WERI-Rb-1 (cell line): Measurements from ENCODE around the gene IPP.
"Not testable (repeated sequence)": the region's sequence is repeated elsewhere in the genome, so short reads cannot be mapped to it uniquely, and the experiment has no call there.

ENCODE experiments used
- DNase-seq: peaks from one replicate; pipeline ENCODE4 v3.0.0-alpha.2; 2020
- H3K27ac ChIP-seq: fragments of 250-450 bp; sonication (Bioruptor Pico); 2 replicates; pipeline ENCODE4 v1.5.1; 2020; ENCODE audit warnings: mild to moderate bottlenecking, moderate library complexity
- H3K27me3 ChIP-seq: fragments of 250-450 bp; sonication (Bioruptor Pico); 2 replicates; pipeline ENCODE4 v1.5.1; 2021; ENCODE audit warnings: mild to moderate bottlenecking, low read depth, moderate library complexity; ENCODE audit not compliant: insufficient read depth, severe bottlenecking
- H3K36me3 ChIP-seq: fragments of 250-450 bp; sonication (Bioruptor Pico); 2 replicates; pipeline ENCODE4 v1.5.1; 2020; ENCODE audit warnings: mild to moderate bottlenecking, moderate library complexity
- H3K4me3 ChIP-seq: 2 replicates; pipeline ENCODE4 v1.5.1; 2011; ENCODE audit warnings: low read depth, mild to moderate bottlenecking, control low read depth, low read length
- H3K9me3 ChIP-seq: fragments of 250-450 bp; sonication (Bioruptor Pico); 2 replicates; pipeline ENCODE4 v1.5.1; 2021; ENCODE audit warnings: mild to moderate bottlenecking, moderate library complexity; ENCODE audit not compliant: severe bottlenecking
- TF ChIP-seq, protein P1 (sequence below): IDR thresholded peaks from 2 replicates; pipeline ENCODE4 v1.5.1; 2011; ENCODE audit warnings: low read depth, mild to moderate bottlenecking, control low read depth, inconsistent platforms, low read length

The IPP gene

DNA sequence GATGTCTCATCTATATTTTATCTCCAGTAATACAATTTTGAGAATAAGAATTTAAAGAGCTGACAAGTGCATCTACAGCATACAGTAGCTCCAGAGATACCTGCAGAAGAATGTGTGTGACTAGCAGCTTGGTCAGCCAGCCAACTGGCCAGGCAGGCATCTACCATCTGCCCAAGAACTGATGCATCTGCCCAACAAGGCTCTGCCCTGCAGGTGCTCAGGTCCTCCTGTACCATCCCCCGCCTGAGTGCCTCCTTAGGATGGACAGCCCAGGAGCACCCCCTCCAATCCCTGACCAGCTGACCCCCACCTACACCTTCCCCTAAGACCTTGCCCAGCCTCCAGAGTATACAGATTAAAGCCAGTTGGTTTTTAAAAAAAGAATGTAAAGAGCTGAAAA lies 32.2 kb downstream of the IPP start:
- Histone ChIP-seq H3K27me3 (no peaks in the 10 kb centered on the region), H3K4me3 (no peak overlapping the region), H3K36me3 (peaks cover 5% of the 10 kb centered on the region), H3K9me3 (no peaks in the 10 kb centered on the region), H3K27ac (no peak overlapping the region)
- DNase-seq, result no peak
- TF ChIP-seq, protein P1, sequence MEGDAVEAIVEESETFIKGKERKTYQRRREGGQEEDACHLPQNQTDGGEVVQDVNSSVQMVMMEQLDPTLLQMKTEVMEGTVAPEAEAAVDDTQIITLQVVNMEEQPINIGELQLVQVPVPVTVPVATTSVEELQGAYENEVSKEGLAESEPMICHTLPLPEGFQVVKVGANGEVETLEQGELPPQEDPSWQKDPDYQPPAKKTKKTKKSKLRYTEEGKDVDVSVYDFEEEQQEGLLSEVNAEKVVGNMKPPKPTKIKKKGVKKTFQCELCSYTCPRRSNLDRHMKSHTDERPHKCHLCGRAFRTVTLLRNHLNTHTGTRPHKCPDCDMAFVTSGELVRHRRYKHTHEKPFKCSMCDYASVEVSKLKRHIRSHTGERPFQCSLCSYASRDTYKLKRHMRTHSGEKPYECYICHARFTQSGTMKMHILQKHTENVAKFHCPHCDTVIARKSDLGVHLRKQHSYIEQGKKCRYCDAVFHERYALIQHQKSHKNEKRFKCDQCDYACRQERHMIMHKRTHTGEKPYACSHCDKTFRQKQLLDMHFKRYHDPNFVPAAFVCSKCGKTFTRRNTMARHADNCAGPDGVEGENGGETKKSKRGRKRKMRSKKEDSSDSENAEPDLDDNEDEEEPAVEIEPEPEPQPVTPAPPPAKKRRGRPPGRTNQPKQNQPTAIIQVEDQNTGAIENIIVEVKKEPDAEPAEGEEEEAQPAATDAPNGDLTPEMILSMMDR, result no peak

DNA sequence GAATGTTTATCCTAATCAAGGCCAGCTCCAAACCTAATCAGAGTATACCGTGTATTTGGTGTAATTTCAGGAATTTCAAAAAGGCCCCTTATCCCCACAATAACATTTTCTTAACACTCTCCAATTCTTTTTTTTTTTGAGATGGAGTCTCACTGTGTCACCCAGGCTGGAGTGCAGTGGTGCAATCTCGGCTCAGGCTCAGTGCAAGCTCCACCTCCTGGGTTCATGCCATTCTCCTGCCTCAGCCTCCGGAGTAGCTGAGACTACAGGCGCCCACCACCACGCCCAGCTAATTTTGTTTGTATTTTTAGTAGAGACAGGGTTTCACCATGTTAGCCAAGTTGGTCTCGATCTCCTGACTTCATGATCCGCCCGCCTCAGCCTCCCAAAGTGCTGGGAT lies 33.1 kb downstream of the IPP start:
- DNase-seq, H3K27ac ChIP-seq, H3K4me3 ChIP-seq, H3K27me3 ChIP-seq, H3K36me3 ChIP-seq, H3K9me3 ChIP-seq: not testable (repeated sequence)

DNA sequence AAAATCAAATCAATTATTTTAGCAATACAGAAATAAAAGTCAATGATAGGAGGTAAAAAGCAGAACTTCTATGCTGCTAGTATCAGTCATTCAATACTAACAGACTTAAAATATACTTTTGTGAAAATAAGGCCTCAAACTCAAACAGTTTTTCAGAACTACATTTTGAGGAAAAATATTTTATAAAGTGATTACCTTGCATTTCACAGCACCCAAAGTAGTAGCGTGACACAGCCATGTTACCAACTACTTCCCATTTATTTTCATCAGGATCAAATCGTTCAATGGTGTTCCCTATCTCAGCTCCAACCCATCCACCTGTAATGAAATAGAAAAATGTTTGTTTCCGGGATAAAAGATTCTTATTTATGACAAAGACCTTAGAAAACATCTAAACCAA lies 33.8 kb downstream of the IPP start:
- Histone ChIP-seq H3K9me3 (no peaks in the 10 kb centered on the region), H3K36me3 (peaks cover 5% of the 10 kb centered on the region), H3K4me3 (no peak overlapping the region), H3K27ac (no peak overlapping the region), H3K27me3 (no peaks in the 10 kb centered on the region)
- no peak for DNase-seq
- TF ChIP-seq, protein P1, result no peak

DNA sequence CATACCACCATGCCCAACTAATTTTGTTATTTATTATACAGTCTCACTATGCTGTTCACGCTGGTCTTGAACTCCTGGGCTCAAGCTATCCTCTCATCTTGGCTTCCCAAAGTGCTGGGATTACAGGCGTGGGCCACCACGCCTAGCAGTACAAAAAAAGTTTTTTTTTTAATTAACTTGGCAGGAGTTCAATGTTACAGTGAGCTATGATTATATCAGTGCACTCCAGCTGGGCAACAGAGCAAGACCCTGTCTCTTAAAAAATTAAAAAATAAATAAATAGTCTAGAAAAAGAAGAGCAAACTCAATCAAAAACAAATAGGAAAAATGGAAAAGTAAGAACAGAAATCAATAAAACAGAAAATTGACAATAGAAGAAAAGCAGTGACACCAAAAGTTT lies 36.7 kb downstream of the IPP start:
- no peaks in the 10 kb centered on the region for H3K9me3 ChIP-seq
- H3K27me3 ChIP-seq, result no peaks in the 10 kb centered on the region
- no peak for DNase-seq
- TF ChIP-seq, protein P1, result no peak
- no peak overlapping the region for H3K27ac ChIP-seq
- peaks cover 5% of the 10 kb centered on the region for H3K36me3 ChIP-seq
- no peak overlapping the region for H3K4me3 ChIP-seq

DNA sequence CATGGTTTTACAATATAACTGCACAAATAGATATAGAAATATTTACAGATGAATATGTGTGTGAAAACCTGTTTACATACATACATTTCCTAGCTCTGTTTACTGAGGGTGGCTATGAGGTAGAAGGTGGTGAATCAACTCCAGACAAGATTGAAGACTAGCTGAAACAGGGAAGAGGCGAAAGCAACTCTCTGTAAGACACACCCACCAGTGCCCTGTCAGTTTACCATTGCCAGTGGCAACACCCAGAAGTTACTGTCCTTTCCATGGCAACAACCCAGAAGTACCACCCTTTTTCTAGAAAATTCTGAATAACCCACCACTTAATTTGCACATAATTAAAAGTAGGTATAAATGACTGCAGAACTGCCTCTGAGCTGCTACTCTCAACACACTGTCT lies 45.8 kb downstream of the IPP start:
- no peak overlapping the region for H3K27ac ChIP-seq
- peaks cover 4% of the 10 kb centered on the region for H3K9me3 ChIP-seq
- H3K36me3 ChIP-seq, result no peaks in the 10 kb centered on the region; the same call in 1 of the 2 replicates
- H3K4me3 ChIP-seq, result no peak overlapping the region
- DNase-seq, result no peak
- TF ChIP-seq, protein P1, result no peak
- no peaks in the 10 kb centered on the region for H3K27me3 ChIP-seq

DNA sequence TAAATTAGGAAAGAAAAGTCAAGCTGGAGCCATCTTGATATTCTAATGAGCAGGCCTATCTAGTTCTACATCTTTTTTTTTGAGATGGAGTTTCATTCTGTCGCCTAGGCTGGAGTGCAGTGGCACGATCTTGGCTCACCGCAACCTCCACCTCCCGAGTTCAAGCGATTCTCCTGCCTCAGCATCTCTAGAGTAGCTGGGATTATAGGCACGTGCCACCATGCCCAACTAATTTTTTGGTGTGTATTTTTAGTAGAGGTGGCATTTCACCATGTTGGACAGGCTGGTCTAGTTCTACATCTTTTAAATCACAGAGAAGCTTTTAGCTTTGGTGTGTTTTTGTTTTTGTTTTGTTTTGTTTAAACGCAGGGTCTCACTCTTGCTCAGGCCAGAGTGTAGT lies 55.6 kb downstream of the IPP start:
- Histone ChIP-seq H3K4me3 (no peak overlapping the region), H3K27me3 (no peaks in the 10 kb centered on the region), H3K27ac (no peak overlapping the region), H3K9me3 (no peaks in the 10 kb centered on the region), H3K36me3 (peaks cover 24% of the 10 kb centered on the region)
- TF ChIP-seq, protein P1, result no peak
- no peak for DNase-seq

DNA sequence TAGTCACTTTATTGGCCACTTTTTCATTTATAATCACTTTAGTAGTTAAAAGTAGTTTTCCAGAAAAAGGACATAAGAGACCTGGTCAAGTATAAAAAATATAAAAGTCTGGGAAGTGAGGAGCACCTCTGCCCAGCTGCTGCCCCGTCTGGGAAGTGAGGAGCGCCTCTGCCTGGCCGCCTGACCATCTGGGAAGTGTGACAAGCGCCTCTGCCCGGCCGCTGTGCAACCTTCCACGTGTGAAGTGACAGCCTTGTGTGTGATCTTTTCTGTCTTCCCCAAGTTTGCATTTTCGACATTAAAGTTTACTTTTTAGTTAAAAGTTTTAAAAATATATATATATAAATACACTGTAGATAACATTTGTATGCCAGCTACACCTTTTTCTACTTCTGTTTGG lies 56.6 kb downstream of the IPP start:
- H3K36me3 ChIP-seq, result peaks cover 24% of the 10 kb centered on the region
- not testable (repeated sequence) for DNase-seq

More for the DNA sequence above, 56.6 kb downstream of the IPP start:
- H3K27me3 ChIP-seq, H3K9me3 ChIP-seq, H3K4me3 ChIP-seq, H3K27ac ChIP-seq: not testable (repeated sequence)
